HG02973 (cell line): ENCODE measurements around the gene SYT9.

ENCODE experiments used
- ATAC-seq: cut with Tn5 transposase; IDR thresholded peaks from one replicate; pipeline ENCODE4 v1.9.1; 2021; ENCODE audit warnings: moderate library complexity; ENCODE audit not compliant: unreplicated experiment

SYT9 gene

DNA sequence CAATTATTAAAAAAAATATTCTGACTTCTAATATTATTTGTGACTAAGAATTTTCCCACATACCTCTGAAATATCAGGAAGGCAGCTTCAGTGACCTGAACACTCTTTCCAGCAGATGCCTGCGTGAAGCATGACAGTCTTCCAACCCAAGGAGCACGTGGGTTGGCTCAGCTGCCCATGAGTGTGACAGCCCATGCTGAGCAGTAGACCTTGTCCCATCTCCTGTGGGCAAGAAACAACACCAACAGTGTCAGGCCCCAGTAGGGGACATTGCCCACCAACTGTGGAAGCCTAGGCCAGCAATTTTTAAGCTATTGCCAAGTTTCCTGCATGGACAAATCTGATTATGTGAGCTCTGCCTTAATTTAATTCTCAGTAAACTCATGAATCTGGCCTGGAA is 167.2 kb downstream of the SYT9 start:
- ATAC-seq: no peak

DNA sequence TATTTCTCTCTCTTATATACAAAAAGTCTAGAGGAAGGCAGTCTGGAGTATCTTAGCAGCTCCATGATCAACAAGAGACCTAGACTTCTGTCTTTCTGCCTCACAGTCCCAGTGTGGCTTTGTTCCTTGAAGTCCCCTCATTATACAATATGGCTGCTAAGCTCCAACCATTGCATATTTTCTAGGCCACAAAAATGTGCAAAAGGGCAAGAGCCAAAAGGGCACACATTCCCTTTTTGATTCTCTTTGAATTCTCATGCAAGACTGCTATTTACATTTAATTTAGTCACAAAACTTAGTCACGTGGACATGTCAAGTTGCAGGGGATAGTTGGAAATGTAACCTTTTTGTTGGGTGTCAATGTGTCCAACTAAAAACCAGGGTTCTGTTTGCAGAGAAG is 169.4 kb downstream of the SYT9 start:
- ATAC-seq: no peak

DNA sequence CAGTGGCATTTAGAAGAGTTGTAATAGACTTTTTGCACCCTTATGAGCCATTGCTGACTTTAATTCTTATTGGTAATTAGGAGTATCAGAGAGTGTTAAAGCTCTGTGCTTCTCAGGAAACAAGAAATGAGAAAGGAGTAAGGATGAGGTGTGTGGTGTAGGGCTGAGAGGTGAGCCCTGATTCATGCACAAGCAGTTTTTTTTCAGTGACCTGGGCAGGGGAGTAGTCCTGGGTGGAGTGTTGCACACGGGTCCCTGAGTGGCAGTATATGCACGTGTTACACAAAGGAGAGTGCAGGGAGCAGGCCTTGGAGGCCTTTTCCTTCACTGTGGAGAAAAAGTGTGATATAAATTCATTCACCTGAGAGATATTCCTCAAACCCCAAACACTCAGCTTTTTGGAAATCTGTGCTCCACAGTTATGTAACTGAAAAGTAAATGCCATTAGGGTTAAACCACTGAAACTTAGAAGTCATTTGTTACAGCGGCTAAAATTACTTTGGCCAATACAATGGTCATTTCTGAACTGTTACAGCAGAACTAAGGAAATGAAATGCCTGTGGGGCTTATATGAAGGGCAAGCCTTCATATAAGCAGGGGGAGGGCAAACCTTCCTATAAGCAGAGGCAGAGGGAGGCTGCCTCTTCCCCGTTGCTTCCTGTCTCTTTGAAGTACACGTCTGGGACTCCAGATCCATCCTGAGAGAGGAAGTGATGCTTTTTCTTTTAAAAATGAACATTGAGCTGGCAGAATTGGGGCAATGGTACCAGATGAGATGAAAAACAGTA is 171.0 kb downstream of the SYT9 start:
- no peak for ATAC-seq

DNA sequence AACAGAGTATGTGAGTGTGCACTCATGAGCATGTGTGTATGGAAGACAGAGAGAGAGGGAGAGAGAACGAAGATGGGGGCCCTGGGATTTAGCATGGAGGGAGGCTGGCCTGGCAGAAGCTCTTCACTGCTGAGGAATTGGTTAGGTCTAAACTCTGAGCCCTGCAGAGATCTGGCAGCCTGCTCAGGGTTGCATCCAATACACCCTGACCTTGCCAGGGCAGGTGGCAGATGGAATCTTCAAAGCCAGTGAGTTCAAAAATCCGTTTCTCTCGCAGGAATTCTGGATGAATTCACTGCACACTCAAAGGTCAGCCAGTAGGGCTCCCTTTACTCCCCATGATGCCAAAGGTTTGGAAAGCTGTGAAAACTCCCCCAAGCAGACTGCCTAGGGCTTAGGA is 172.2 kb downstream of the SYT9 start:
- no peak for ATAC-seq

DNA sequence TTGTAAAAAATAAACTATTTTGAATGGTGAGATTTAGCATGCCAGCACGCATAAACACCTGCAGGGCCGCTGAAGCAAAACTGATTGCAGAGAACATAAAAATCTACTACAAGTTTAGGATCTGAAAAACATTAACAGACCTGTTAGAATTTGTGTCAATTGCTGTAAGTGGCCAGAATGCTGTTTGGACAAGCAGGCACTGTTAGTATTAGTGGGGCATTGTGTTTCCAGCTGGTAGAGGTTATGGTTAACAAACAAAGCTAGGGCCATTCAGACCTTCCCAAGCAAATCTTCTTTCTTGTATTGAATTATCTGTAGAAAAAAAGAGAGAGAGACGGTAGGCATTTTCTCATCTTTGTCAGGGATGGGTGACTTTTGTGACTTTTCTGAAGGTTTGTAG is 176.0 kb downstream of the SYT9 start:
- no peak for ATAC-seq

DNA sequence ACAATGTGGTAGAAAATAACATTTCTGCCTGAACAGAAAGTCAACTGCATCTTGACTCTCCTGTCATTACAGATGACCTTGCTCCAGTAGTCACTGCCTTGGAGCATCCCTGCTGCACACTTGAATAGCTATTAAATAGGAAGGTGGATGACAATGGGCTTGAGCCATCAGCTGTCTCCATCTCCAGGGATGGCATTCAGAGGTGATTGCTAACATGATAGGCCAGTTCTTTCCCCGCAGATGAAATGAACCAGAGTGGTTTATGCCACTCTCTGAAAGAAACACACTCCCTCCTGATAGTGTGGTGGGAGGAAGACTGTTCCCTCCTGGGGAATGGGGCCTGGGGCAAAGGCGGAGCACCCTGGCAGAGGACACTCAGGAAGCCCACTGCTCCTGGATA is 176.5 kb downstream of the SYT9 start:
- ATAC-seq: no peak

DNA sequence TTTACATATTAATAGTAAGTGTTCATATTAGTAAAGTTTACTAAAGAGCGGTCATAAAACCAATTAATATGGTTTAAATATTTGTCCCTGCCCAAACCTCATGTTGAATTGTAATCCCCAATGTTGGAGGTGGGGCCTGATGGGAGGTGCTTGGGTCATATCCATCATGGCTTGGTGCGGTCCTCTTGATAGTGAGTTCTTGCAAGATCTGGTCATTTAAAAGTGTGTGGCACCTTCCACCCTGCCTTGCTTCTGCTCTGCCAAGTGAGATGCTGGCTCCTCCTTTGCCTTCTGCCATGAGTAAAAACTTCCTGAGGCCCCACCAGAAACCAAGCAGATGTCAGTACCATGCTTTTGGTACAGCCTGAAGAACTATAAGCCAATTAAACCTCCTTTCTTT is 178.8 kb downstream of the SYT9 start:
- no peak for ATAC-seq

DNA sequence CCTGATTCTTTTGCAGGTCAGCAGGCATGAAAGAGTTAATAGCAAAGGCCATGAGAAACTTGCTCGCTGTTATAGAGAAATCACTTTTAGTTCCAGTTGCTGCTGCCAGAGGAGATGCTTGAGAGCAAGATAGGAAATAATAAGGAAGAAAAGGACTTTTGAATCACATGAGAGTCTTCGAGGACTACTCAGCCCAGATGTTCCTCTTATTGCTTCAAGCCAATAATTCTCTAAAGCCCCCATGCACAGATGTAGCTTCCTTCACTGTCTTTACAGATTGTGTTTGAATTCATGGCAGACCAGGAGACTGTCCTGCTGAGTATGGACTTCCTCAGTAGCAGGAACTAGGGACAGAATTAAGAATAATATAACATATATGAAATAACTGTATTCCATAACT is 183.5 kb downstream of the SYT9 start:
- ATAC-seq: no peak

DNA sequence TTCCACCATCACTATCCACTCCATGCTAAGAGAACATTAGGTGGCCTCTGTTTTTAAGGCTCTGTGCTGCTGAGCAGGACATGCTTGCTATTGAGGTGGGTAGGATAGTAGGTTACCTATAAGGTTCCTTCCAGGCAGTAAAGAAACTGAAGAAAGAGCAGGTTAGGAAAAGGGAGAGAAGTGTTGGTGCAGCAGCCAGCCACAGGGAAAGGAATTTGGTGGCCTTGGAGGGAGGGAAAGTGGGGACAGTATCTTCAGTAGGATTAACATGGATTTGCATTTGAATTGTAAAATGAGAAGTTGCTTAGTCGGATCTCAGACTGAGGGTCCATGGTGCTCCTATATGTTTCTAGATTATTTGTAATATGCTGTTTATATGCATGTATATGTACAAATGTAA is 184.4 kb downstream of the SYT9 start:
- ATAC-seq: no peak

DNA sequence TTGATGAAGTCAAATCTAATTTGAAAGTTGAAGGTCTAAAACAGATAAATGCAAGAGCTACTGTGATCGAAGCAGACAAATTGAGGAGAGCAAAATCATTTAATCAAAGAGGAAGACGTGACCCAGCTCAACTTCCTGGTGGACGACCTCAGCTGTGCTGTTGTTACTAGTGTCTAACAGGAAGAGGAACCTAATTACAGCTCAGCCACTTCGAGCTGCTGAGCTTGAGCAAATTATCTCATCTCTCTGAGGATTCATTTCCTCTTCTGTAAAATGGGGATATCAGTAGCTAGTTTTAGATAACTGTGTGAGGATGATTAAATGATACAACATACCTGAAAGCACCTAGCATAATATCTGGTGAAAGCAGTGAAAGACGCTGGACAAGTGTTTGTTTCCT is 185.0 kb downstream of the SYT9 start:
- ATAC-seq: no peak

DNA sequence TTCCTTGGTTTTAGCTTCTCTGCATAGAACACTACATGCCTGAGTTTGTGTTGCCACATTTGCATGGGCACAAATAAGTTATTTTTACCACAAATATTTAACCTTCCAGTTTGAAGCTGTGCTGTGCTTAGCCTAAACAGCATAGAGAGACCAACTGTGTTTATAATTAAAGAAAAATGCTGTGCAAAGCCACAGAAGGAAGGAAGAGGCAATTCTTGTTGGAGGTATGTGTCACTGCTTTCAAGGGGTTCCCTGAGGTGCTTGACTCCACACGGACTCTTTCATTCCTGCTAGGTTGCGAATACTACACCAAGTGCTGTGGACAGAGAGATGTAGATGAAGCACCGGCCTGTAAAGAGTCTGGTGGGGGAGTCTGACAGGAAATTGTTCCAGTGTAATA is 186.0 kb downstream of the SYT9 start:
- ATAC-seq: no peak

DNA sequence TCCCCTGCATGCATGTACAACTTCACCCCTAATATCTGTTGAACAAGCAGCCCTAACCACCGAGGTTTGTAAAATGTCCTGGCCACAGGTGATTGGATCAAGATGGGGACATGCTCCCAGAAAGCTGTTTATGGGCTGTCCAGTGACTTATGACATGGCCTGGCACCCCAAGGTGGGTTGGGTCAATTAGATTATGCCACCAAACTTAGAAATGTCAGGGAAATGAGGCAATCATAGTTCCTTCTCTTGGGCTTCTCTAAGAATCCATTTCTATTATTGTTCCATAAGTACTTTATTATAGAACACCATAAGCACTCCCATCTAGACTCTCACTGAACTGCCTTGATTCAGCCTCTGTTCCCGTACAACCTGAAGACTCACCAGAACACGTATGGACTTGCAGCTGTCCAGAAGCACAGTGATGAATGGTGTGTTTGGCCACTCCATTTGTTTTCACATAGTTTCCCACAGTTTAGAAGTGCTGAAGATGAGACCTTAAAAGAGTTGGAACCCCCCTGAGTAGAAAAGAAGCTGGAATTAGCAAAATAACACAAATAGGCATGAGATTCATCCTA is 188.1 kb downstream of the SYT9 start:
- no peak for ATAC-seq

DNA sequence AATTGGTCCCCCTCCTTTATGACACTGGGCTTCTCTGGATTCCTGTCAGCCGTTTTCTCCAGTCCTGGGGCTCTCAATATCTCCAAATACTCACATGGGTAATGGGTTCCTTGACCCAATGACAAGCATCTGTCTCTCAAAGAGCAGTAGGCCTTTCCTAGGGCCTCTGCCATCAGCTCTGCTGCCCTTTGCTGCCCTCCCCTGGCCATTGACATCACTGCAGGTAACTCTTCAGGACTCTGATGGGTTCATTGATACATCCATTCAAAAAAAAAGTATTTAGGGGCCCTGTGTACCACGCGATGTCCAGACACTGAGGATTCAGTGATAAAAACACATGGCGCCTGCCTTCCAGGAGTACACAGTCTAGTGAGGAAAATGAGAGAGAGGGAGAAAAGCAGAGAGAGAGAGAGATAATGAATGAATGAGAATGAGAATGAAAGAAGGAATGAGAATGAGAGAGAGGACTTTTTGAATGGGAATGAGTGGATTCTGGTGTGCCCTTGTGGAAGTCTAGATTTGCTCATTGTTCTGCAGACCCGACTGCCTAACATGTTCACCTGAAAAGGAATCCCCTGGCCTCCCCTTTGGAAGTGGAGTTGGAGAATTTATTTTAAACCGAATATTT is 191.0 kb downstream of the SYT9 start:
- peak; percentile 88 for ATAC-seq

DNA sequence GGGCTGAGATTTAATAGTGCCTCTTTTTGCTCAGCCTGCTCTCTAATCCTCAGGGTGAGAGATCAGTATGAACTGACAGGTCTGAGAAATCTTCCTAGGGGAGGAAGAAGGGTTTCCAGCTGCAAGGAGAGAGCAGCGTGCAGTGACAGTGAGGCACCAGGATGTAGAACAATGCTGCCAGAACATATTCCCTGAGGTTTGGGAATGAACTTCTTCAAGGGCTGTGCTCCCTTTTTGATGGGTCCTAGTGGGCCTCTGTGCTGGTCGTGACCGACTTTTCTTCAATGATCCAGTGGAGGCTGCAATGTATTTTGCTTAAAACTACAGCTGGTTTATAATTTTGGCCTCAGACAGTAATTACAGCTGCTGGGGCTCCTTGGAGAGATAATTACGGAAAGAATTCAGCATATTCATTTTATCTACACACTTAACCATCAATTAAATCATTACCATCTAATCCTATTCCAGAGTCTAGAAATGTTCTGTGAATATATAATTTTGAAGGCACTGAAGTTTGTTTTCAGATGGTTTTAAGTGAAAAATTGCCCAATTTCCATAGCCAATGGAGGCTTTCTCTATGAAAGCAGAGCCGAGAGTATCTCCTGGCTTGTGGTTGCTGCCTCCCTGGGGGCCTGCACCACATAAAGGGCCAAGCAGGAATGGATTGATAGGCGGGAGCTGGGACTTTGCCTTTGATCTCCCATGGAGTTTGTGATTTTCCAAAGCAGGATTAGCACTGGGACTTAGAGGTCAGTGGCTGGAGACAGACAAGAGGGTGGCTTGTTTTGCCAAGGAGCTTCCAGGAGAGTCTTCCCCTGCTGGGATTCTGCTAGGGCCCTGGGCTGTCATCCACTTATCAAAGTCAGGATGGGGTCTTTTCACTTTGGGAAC is 192.6 kb downstream of the SYT9 start:
- no peak for ATAC-seq

DNA sequence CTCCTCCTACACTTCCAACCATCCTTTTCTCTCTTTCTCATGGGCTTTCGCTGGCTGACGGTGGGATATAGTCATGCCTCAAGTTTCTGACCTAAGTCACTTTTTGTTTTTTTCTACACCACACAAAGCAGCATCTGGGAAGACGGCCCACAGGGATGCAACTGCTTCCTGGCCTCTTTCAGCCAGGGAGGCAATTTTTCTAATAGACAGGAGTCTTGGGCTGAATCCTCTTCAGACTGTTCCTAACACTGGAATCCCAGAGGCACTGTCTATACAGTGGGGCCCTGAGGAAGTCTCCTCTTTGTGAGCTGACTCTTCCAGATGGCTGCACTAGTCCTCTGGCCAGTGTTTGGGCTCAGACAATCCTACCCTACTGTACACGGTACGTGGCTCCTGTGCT is 193.9 kb downstream of the SYT9 start:
- no peak for ATAC-seq

DNA sequence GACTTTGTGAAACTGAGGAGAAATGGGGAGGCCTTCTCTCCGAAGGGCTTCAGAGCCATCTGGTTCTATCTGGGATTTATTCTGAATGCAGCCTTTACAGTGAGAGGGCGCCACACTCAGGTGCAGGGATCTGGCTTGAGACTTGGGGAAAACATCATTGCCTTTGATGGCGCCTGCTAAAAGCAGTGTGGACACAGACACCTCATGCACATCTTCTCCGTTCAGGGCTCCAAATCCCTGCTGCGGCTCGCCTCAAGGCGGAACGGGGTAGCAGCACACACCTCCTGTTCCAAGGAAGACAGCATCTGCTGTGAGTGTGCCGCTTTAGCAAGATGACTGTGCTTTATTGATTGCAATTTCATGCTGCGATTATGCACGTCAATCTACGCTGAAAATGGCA is 196.5 kb downstream of the SYT9 start:
- ATAC-seq: no peak

DNA sequence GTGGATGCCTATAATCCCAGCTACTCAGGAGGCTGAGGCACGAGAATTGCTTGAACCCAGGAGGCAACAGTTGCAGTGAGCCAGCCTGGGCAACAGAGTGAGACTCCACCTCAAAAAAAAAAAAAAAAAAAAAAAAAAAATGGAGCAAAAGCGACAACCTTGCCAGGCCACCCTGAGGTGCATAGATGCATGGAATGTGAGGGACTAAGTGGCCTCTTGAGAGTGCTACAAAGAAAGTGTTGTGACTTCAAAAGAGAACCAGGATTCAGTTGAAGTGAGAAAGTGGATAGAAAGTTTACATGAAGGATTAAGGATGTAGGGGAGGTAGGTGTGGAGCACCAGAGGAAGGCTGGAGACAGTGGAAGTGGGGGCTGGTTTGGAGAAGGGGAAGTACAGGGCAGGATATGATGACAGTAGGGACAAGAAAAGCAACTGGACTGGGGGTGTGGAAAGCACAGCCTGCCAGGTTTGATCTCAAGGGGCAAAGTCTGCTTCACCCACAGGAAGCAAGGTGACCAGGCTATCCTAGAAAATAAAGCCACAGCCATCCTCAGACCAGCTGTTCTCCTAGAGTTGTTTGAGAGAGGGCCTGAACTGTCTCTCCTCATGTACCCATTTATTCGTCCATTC is 197.6 kb downstream of the SYT9 start:
- no peak for ATAC-seq

DNA sequence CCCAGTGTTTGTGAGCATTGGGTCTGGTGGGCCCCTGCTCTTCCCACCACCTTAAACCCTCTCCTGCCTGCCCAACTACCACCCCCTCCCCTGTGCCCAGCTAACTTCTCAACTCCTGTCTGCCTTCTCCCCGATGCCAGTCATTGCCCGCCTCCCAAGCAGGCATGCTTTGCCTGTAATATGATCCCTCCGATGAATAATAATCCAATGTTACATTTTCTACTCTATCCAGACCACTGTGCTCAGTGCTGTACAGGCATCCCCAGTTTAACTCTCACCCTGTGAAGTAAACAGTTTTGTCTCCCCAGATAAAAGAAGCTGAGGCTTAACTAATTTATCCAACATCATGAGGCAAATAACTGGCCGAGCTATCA is 198.1 kb downstream of the SYT9 start:
- ATAC-seq: no peak

DNA sequence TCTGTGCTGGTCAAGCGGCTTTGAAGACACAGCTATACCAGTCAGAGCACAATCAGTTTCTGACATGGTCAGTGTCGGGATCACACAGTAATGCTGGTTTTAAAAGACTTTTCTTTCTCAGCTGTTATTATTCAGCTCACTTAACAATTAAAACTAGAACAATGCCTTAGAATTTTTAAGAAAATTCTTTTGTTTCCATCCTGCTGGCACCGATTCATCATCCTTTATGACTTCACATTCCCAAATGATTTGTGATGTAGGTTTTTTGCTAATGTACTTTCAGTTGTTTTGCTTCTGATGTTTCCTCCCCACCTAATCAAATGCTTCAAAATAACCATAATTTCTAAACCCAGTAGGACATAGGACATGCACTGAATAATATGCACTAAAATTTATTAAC is 199.1 kb downstream of the SYT9 start:
- no peak for ATAC-seq

DNA sequence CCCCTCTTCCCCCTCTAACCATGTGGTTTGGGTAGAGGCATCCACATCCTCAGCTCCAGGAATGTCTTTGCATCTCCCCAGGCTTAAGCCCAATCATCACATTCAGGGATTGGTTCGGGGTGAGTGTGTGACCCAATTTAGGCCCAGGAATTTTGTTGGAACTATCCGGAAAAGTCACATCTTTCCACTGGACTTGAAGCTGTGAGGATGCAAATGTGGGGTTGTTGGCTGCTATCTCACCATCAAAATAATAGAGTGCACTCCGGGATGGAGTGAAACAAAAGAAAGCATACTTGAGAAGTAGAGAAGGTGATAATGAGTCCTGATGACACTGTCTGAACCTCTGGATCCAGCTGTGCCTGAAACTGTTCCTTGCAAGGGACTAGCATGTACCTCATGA is 199.8 kb downstream of the SYT9 start:
- ATAC-seq: no peak

DNA sequence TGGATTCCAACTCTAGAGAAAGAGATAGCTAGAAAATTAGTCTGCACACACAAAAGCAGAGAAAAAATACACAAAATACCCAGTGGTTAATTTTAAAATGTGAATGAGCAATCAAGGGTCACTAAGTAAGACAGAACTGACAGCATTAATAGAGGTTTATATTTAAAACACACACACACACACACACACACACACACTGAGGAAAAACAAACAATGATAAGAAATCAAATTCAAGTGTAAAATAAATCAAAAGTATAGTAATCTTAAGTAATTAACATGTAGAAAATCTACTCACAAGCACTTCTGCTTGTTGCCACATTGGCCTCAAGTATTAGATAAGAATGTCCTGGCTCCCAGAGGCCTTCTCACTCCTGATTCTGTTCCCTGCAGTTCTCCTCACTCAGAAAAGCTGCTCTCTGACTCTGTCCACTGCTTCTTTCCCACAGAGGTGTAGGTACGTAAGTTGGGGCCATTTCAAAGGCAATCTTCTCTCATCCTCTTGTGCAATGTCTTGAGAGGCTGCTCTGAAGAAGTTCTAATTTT is 200.3 kb downstream of the SYT9 start:
- ATAC-seq: no peak
